ENCODE results near the gene DENND1A. TPM values are rescaled to one million over a fixed set of nuclear protein-coding genes. Genes with fewer than 3 reads are reported as not detected.
A peak's percentile ranks its signal among the peaks of the same experiment; 100 is the strongest.

Gene DENND1A
- total and polyA plus RNA-seq, 2 donors from 2014 or later = 16.3 to 19.6 TPM

DNA sequence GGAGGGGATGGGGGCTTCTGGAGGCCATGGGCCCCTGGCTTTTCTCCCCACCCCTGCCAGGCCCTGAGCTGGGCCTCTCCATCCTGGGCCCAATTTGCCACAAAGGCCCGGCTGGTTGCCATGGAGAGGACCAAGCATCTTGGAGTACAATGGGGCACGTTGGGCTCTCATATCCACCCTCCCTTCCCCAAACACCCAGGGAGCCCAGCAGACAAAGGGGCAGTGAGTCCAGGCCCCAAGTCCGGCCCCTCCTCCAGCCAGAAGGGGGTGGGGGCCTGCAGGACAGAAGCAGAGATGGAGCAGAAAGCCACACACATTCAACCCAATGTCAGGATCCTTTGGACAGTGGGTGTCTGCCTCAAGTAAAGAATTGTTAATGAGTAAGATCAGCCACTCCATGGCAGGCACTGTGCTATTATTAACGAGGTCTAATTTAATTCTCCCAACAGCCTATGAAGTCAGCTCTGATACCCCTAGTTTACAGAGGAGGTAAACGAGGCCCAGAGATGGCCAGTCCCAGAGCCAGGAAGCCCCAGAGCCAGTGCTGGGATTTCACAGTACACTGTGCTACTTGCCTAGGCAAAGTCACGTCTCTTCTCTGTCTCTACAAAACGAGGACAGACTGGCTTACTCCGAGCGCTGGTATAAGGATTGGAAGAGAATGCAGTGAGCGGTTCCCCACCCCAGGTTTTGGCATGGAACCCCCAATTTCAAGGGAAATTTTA lies 571.6 kb downstream of the DENND1A start:
- peak in 1 of 5 donors; percentile 58 for DNase-seq

GRCh38 chr9:123357743-123358059 lies 572.2 kb downstream of the DENND1A start:
- no peak for FAIRE-seq
- H3K9me3 ChIP-seq (ENCODE audit: control insufficient read depth in 2 of 3, insufficient read depth in 1 of 3, low read length in 3 of 3) = no peaks in the 10 kb centered on the region
- TF ChIP-seq, protein P1, sequence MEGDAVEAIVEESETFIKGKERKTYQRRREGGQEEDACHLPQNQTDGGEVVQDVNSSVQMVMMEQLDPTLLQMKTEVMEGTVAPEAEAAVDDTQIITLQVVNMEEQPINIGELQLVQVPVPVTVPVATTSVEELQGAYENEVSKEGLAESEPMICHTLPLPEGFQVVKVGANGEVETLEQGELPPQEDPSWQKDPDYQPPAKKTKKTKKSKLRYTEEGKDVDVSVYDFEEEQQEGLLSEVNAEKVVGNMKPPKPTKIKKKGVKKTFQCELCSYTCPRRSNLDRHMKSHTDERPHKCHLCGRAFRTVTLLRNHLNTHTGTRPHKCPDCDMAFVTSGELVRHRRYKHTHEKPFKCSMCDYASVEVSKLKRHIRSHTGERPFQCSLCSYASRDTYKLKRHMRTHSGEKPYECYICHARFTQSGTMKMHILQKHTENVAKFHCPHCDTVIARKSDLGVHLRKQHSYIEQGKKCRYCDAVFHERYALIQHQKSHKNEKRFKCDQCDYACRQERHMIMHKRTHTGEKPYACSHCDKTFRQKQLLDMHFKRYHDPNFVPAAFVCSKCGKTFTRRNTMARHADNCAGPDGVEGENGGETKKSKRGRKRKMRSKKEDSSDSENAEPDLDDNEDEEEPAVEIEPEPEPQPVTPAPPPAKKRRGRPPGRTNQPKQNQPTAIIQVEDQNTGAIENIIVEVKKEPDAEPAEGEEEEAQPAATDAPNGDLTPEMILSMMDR (IDR thresholded peaks at IDR 0.05; ENCODE audit: borderline replicate concordance, extremely low read depth, insufficient read depth) = no peak
- peak overlapping the region in 1 of 3 donors; percentile 8 for H3K4me3 ChIP-seq (ENCODE audit: low read length in 3 of 3)
- no peak overlapping the region for H3K27ac ChIP-seq (ENCODE audit: low read depth in 2 of 2, low read length in 2 of 2)
- H3K4me1 ChIP-seq (ENCODE audit: control insufficient read depth in 2 of 3, insufficient read depth in 2 of 3, low read depth in 1 of 3, low read length in 3 of 3) = peaks cover 0 to 6% (median 0%) of the 10 kb centered on the region in 3 donors
- intact Hi-C loops (cut with DNase I) = loop anchor here (10.0 kb wide), 1 partner anchor 273 kb away; no protein-coding TSS in a partner anchor
- no peaks in the 10 kb centered on the region for H3K36me3 ChIP-seq (ENCODE audit: control insufficient read depth in 2 of 3, insufficient read depth in 3 of 3, low read length in 3 of 3)
- H3K9ac ChIP-seq (ENCODE audit: low read length in 3 of 3) = no peak overlapping the region
- no peak for DNase-seq
- no peaks in the 10 kb centered on the region for H3K27me3 ChIP-seq (ENCODE audit: control insufficient read depth, insufficient read depth, low read length)

More for the DNA sequence above, 571.6 kb downstream of the DENND1A start:
- H3K4me1 ChIP-seq (ENCODE audit: control insufficient read depth in 2 of 3, insufficient read depth in 2 of 3, low read depth in 1 of 3, low read length in 3 of 3) = peaks cover 0 to 6% (median 0%) of the 10 kb centered on the region in 3 donors
- no peaks in the 10 kb centered on the region for H3K36me3 ChIP-seq (ENCODE audit: control insufficient read depth in 2 of 3, insufficient read depth in 3 of 3, low read length in 3 of 3)
- intact Hi-C loops (cut with DNase I) = loop anchor here (10.0 kb wide), 1 partner anchor 274 kb away; no protein-coding TSS in a partner anchor
- no peaks in the 10 kb centered on the region for H3K27me3 ChIP-seq (ENCODE audit: control insufficient read depth, insufficient read depth, low read length)
- no peaks in the 10 kb centered on the region for H3K9me3 ChIP-seq (ENCODE audit: control insufficient read depth in 2 of 3, insufficient read depth in 1 of 3, low read length in 3 of 3)
- FAIRE-seq = no peak
- H3K9ac ChIP-seq (ENCODE audit: low read length in 3 of 3) = no peak overlapping the region
- H3K4me3 ChIP-seq (ENCODE audit: low read length in 3 of 3) = no peak overlapping the region
- H3K27ac ChIP-seq (ENCODE audit: low read depth in 2 of 2, low read length in 2 of 2) = no peak overlapping the region
- TF ChIP-seq, protein P1 (IDR thresholded peaks at IDR 0.05; ENCODE audit: borderline replicate concordance, extremely low read depth, insufficient read depth) = no peak

DNA sequence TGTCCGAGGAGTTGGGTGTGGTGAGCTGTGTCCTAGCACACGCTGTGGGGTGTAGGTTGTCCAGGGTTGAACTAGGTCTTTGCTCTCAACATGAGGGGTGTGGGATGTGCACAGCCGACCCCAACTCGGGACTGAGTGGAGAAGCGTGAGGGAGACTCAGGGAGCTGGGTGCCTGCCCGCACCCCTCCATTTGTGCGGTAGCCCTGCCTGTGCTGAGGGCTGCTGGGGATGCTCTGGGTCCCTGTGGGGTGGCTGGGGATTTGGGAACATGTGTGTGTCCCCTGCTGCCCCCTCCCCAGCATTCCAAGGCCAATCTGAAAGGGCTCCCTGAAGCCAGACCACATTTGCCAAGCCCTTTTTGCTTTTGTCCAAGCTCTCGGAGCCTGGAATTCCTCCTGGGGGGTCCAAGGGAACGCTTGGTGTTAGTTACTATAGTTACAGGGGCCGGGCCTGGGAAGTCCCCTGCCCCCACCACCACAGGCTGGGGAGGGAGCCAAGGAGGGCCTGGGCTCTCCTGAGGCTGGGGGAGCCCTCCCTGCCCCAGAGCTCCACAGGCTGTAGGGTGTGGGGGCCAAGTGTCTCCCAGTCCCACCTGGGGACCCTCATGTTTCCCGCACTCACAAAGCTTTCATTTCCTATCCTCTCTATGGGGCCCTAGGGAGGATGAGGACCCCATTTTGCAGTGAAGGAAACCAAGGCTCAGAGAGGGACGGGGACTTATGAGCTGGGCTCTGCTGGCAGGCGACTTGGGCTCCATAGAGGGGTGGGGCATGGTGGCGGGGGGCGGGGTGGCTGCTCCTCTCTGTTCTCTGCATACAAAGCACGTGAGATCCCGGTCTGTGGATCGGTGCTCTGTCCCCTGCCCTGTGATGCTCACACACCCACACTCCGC lies 572.8 kb downstream of the DENND1A start:
- intact Hi-C loops (cut with DNase I) = loop anchor here (10.0 kb wide), 1 partner anchor 272 kb away; no protein-coding TSS in a partner anchor
- peak in 1 of 5 donors; percentile 68 for DNase-seq
- FAIRE-seq = no peak
- Histone ChIP-seq H3K36me3 (ENCODE audit: control insufficient read depth in 2 of 3, insufficient read depth in 3 of 3, low read length in 3 of 3) (no peaks in the 10 kb centered on the region), H3K4me3 (ENCODE audit: low read length in 3 of 3) (peak overlapping the region in 1 of 3 donors; percentile 67), H3K9me3 (ENCODE audit: control insufficient read depth in 2 of 3, insufficient read depth in 1 of 3, low read length in 3 of 3) (no peaks in the 10 kb centered on the region), H3K27ac (ENCODE audit: low read depth in 2 of 2, low read length in 2 of 2) (no peak overlapping the region), H3K27me3 (ENCODE audit: control insufficient read depth, insufficient read depth, low read length) (no peaks in the 10 kb centered on the region), H3K9ac (ENCODE audit: low read length in 3 of 3) (peak overlapping the region in 1 of 3 donors; percentile 26), H3K4me1 (ENCODE audit: control insufficient read depth in 2 of 3, insufficient read depth in 2 of 3, low read depth in 1 of 3, low read length in 3 of 3) (peaks cover 0 to 6% (median 0%) of the 10 kb centered on the region in 3 donors)
- TF ChIP-seq, protein P1 (IDR thresholded peaks at IDR 0.05; ENCODE audit: borderline replicate concordance, extremely low read depth, insufficient read depth) = no peak

Data from kidney (tissue), 14 donors.